Measurements from ENCODE around the gene PSMD11. TPM values are rescaled to one million over a fixed set of nuclear protein-coding genes. Genes with fewer than 3 reads are reported as not detected.
A peak's percentile ranks its signal among the peaks of the same experiment; 100 is the strongest.

The PSMD11 gene
- total and polyA plus RNA-seq, 2 of the 8 experiments (the other 6 are each of a cell fraction or from before 2014, with no cell fraction given): 68.4 to 171 TPM

DNA sequence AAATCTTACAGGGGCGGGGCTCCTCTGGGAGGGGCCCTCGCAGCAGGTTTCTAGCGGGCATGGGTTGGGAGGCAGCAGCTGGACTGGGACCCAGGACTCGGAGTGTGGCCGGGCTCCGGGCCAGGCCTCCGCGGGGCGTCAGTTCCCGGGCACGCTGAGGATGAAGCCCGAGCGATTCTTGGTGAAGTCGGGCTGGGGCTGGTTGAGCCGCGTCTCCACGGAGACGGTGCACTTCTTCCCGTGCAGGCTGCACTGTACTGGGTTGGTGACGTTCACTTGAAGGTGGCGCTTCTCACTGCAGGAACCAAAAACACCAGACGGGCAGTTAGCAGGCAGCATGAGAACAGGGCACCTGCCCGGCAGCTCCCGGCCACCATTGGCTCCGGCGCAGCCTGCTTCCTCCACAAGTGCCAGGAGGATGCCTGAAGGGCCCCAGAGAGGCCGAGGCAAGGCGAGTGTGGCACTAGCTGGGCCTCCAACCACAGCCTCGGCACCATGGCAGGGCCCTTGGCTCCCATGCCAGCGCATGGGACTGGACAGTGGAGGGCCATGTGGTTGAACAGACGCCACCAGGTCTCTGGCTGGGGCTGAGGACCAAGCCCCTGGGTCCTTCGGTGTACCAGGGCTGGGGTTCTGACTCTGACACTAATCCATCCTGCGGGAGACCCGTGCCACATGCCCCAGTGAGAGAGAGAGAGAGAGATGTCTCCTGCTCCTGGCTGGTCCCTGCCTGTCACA lies 50.5 kb downstream of the PSMD11 start:
- H3K27ac ChIP-seq (ENCODE audit: low read depth, low read length): no peak overlapping the region
- no peak overlapping the region for H2AK5ac ChIP-seq (ENCODE audit: low read depth, low read length)
- H3K9me3 ChIP-seq (ENCODE audit: insufficient read depth in 2 of 2, low read depth in 1 of 2, low read length in 1 of 2): no peaks in the 10 kb centered on the region
- H3K4me3 ChIP-seq (ENCODE audit: extremely low read depth in 1 of 4, insufficient read depth in 2 of 4, low read depth in 3 of 4, low read length in 4 of 4): no peak overlapping the region
- no peak overlapping the region for H3K56ac ChIP-seq (replicated peaks; ENCODE audit: insufficient read length, low read depth, low read length)
- peaks cover 0 to 6% (median 0%) of the 10 kb centered on the region in 4 experiments; a peak in 1 of 8 replicates for H3K36me3 ChIP-seq (ENCODE audit: control insufficient read depth in 2 of 4, insufficient read depth in 4 of 4, low read length in 3 of 4)
- no peak overlapping the region for H2AFZ ChIP-seq (ENCODE audit: low read length)
- no peak overlapping the region for H3K18ac ChIP-seq (ENCODE audit: extremely low read depth, low read length)
- H3K23ac ChIP-seq (ENCODE audit: insufficient read length): no peak overlapping the region
- CTCF ChIA-PET (ENCODE audit: partially characterized antibody): interaction anchor here (0.6 to 2.0 kb wide), 5 partner anchors 11 to 415 kb away, joined by 4 to 7 read pairs (median 4); no protein-coding TSS in a partner anchor
- H3K14ac ChIP-seq (ENCODE audit: insufficient read length): no peak overlapping the region
- H3K79me1 ChIP-seq (ENCODE audit: low read depth, low read length): peaks cover under 1% of the 10 kb centered on the region; the same call in 1 of the 2 replicates
- 0 out of 2 replicates have a peak overlapping the region, but pooled peaks have one; percentile 8 for H4K8ac ChIP-seq (ENCODE audit: extremely low read depth, insufficient read depth, low read length)
- no peak overlapping the region for H4K5ac ChIP-seq (ENCODE audit: insufficient read length, low read depth, low read length)
- H4K91ac ChIP-seq (replicated peaks; ENCODE audit: insufficient read length, low read length): no peak overlapping the region
- H3K79me2 ChIP-seq (ENCODE audit: control insufficient read depth in 1 of 2, insufficient read depth in 2 of 2, low read length in 2 of 2): 0 out of 4 replicates have a peak, but pooled peaks cover 0 to 8% of the 10 kb centered on the region in 2 experiments
- no peak overlapping the region for H3K9ac ChIP-seq (replicated peaks in 1 of 4; ENCODE audit: extremely low read depth in 1 of 4, low read depth in 3 of 4, low read length in 3 of 4)
- no peak overlapping the region for H2BK120ac ChIP-seq (replicated peaks; ENCODE audit: low read depth, low read length)
- no peaks in the 10 kb centered on the region for H3K27me3 ChIP-seq (replicated peaks in 1 of 4; ENCODE audit: control insufficient read depth in 3 of 4, extremely low read depth in 1 of 4, insufficient read depth in 3 of 4, low read length in 3 of 4)
- H4K20me1 ChIP-seq (replicated peaks in 1 of 2; ENCODE audit: control insufficient read depth in 1 of 2, insufficient read depth in 2 of 2, low read length in 2 of 2): peaks cover 0 to 4% of the 10 kb centered on the region in 2 experiments
- TF ChIP-seq RAD21 (IDR thresholded peaks at IDR 0.05 in 1 of 2, conservative IDR thresholded peaks at IDR 0.05 in 1 of 2; ENCODE audit: low read depth in 2 of 2, low read length in 2 of 2) (no peak), CBX8 (IDR thresholded peaks at IDR 0.05; ENCODE audit: borderline replicate concordance, low read depth, low read length) (no peak), SIRT6 (IDR thresholded peaks at IDR 0.05; ENCODE audit: low read length) (no peak), SP1 (IDR thresholded peaks at IDR 0.05; ENCODE audit: low read depth, low read length) (no peak), TEAD4 (IDR thresholded peaks at IDR 0.05; ENCODE audit: low read depth, low read length) (no peak), PHF8 (conservative IDR thresholded peaks at IDR 0.05; ENCODE audit: low read depth, low read length) (no peak)
- TF ChIP-seq, protein P1, sequence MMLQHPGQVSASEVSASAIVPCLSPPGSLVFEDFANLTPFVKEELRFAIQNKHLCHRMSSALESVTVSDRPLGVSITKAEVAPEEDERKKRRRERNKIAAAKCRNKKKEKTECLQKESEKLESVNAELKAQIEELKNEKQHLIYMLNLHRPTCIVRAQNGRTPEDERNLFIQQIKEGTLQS (IDR thresholded peaks at IDR 0.05; ENCODE audit: insufficient read depth, low read depth, low read length): no peak
- H2BK5ac ChIP-seq (ENCODE audit: low read depth, low read length): no peak overlapping the region
- no peaks in the 10 kb centered on the region for H3K23me2 ChIP-seq (ENCODE audit: low read depth, low read length)
- WGBS, 2 experiments (ENCODE audit: extremely low coverage in 1 of 2, insufficient coverage in 1 of 2, insufficient read length in 1 of 2, insufficient replicate concordance in 2 of 2, low coverage in 1 of 2, low lambda C conversion rate in 2 of 2, missing lambda C conversion rate in 1 of 2): 90% methylated on average over 34 of the region's 34 CpGs; no CpG with 5 or more reads in 1 of the 2 experiments
- peaks cover 0 to 15% (median 11%) of the 10 kb centered on the region in 4 experiments; a peak in 6 of 7 replicates for H3K4me1 ChIP-seq (replicated peaks in 1 of 4; ENCODE audit: control insufficient read depth in 3 of 4, insufficient read depth in 4 of 4, low read length in 3 of 4)
- FAIRE-seq (no peak), DNase-seq (ENCODE audit: low read depth in 1 of 2, low spot score in 2 of 2) (no peak)
- POLR2A ChIA-PET (ENCODE audit: partially characterized antibody): interaction anchor here (1.1 to 1.5 kb wide), 4 partner anchors 8 to 24 kb away, joined by 3 to 9 read pairs (median 4); partner anchors contain the start of gene CDK5R1
- H3K4ac ChIP-seq (replicated peaks; ENCODE audit: insufficient read length, low read depth, low read length): no peak overlapping the region
- H2BK12ac ChIP-seq (ENCODE audit: low read depth, low read length): no peak overlapping the region
- H3K4me2 ChIP-seq (ENCODE audit: insufficient read depth in 1 of 2, low read depth in 2 of 2, low read length in 2 of 2): no peak overlapping the region
- H2BK20ac ChIP-seq (ENCODE audit: low read length): no peak overlapping the region
- H2BK15ac ChIP-seq (ENCODE audit: low read length): no peak overlapping the region
